ENCODE results near the gene PCP4.

DNA sequence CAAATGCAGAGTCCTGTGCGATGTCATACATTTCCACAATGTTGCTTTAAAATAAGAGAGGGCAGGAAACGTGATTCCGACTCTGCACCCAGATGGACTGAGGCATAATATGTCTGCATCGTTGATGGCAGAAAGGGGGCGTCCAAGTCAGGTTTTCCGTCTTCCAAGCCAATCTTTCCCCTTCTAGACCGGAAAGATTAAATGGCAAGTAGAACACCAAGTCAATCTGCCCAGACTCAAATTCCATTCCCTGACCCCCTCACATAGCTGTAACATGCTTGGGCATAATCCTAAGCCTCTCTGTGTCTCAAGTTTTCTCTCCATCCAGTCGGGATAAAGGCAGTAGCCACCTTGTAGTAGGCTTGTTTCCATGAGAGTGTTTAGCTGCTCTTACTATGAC lies 14.4 kb downstream of the PCP4 start:
- TF ChIP-seq, protein P1, sequence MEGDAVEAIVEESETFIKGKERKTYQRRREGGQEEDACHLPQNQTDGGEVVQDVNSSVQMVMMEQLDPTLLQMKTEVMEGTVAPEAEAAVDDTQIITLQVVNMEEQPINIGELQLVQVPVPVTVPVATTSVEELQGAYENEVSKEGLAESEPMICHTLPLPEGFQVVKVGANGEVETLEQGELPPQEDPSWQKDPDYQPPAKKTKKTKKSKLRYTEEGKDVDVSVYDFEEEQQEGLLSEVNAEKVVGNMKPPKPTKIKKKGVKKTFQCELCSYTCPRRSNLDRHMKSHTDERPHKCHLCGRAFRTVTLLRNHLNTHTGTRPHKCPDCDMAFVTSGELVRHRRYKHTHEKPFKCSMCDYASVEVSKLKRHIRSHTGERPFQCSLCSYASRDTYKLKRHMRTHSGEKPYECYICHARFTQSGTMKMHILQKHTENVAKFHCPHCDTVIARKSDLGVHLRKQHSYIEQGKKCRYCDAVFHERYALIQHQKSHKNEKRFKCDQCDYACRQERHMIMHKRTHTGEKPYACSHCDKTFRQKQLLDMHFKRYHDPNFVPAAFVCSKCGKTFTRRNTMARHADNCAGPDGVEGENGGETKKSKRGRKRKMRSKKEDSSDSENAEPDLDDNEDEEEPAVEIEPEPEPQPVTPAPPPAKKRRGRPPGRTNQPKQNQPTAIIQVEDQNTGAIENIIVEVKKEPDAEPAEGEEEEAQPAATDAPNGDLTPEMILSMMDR (IDR thresholded peaks at IDR 0.05) = no peak
- no peak for TF ChIP-seq REST (IDR thresholded peaks at IDR 0.05)
- no peak for TF ChIP-seq MAX (IDR thresholded peaks at IDR 0.05)
- TF ChIP-seq CEBPB (IDR thresholded peaks at IDR 0.05) = no peak

Data from A549 (cell line).